Activated CD4-positive, alpha-beta T cell treated with anti-CD3 and anti-CD28 coated beads, Interleukin-2, amount 10 ng/mL, durations not matched to agents 7 days and 5 days (primary cell): ENCODE data around the gene DRC3. TPM values are rescaled to one million over a fixed set of nuclear protein-coding genes. Genes with fewer than 3 reads are reported as not detected.

Source experiments
- CTCF ChIA-PET: fragments of 350-600 bp; sonication (Branson Sonifier 250); formaldehyde crosslinking; loops from one replicate; lab custom pipeline; 2021; ENCODE audit warnings: antibody characterized with exemption; lab: Charles Lee
- POLR2A ChIA-PET: fragments of 350-600 bp; sonication (Branson Sonifier 250); formaldehyde crosslinking; loops from one replicate; lab custom pipeline; 2021; ENCODE audit warnings: antibody characterized with exemption; lab: Charles Lee
- DNase-seq: peaks from one replicate; pipeline ENCODE4 v3.0.0-alpha.2; 2020
- H3K27ac Mint-ChIP-seq: one replicate; pipeline ENCODE4 v1.8.0; 2021; ENCODE audit warnings: mild to moderate bottlenecking, moderate library complexity, mixed read lengths
- H3K27me3 Mint-ChIP-seq: one replicate; pipeline ENCODE4 v1.8.0; 2021; ENCODE audit warnings: mixed read lengths
- H3K36me3 Mint-ChIP-seq: one replicate; pipeline ENCODE4 v1.8.0; 2021; ENCODE audit warnings: low read depth, mixed read lengths
- H3K4me1 Mint-ChIP-seq: one replicate; pipeline ENCODE4 v1.8.0; 2021; ENCODE audit warnings: mixed read lengths
- H3K4me3 Mint-ChIP-seq: one replicate; pipeline ENCODE4 v1.8.0; 2021; ENCODE audit warnings: mild to moderate bottlenecking, moderate library complexity, mixed read lengths
- H3K9me3 Mint-ChIP-seq: one replicate; pipeline ENCODE4 v1.8.0; 2021; ENCODE audit warnings: mixed read lengths
- total RNA-seq, 2 experiments: library from RNA; stranded (reverse); gene quantifications; one replicate each; pipeline ENCODE4 v1.2.3, GENCODE V29; 2021

DRC3 gene
- total RNA-seq, 2 experiments from 2014 or later, result 0.06 TPM; not detected in 1

DNA sequence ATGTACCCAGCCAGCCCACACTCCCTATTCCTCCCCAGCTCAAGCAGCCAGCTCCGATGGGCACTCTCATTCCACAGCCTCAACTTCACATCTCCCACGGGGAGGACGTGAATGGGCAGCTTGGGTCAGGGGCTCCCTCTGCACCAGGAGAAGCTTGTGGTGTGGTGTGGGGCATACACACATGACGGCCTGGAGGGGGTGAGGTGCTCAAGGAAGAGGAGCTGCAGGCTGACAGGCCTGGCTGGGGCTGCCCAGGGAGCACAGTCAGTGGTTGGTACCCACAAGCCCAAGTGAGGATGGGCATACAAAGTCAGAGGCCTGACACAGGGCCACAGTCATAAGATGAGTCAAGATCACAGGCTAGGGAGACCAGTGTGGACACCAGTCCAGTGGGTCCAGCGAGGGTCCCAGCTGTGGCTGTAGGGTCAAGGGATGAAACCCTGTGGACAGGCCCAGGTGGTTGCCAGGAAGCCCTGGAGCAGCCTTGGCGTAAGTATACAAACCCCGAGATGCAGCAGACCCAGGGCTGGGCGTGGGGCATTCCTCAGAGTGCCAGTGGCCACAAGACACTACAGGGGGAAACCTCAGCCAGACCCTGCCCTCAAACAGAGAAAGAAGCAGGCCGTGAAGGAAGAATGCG is 4.4 kb downstream of the DRC3 start:
- ChIA-PET POLR2A (no interaction called here), CTCF (no interaction called here)
- no peaks in the 10 kb centered on the region for H3K9me3 Mint-ChIP-seq
- H3K4me1 Mint-ChIP-seq, result peaks cover 12% of the 10 kb centered on the region
- H3K4me3 Mint-ChIP-seq, result no peak overlapping the region
- no peaks in the 10 kb centered on the region for H3K27me3 Mint-ChIP-seq
- H3K27ac Mint-ChIP-seq, result no peak overlapping the region
- no peak for DNase-seq
- no peaks in the 10 kb centered on the region for H3K36me3 Mint-ChIP-seq

DNA sequence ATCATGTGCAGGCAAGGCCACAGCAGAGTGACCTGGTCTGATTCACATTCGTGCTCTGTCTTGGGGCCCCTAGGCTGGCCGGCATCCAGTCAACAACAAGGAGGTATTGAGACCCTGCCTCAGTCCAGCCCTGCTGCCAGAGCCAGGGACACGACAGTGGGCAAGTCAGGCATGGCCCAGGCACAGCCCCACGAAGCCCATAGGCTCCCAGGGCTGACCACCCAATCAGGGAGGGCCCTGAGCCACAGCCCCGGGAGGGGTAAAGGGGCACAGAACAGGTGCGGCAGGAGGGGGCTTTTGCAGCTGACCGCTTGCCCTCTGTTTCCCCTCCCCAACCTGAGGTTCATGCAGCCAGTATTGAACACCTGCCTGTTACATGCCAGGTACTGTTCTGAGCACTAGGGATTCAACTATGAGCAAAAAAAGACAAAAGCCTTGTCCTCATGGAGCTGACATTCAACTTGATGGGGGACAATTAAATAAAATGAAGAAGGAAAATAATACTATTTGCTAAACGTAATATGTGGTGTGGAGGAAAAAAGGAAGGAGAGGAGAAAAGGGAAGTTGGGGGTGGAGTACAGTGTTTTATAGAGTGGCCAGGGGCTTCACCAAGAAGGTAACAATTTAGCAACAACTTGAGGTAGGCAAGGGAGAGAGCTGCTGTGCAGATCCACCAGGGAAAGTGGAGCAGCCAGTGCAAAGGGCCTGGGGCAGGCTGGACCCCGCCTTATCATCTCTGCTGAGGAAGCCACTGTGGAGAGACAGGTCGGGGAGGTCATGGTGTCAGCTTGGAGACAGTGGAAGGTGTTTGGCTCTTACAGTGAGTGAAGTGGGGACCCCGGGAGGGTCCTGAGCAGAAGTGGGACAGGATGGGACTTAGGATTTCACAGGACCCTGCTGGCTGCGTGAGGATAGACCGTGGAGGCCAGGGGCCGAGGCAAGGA is 6.1 kb downstream of the DRC3 start:
- Mint-ChIP-seq H3K9me3 (no peaks in the 10 kb centered on the region), H3K4me1 (peaks cover 3% of the 10 kb centered on the region), H3K36me3 (no peaks in the 10 kb centered on the region), H3K4me3 (no peak overlapping the region), H3K27ac (no peak overlapping the region), H3K27me3 (no peaks in the 10 kb centered on the region)
- DNase-seq, result no peak
- ChIA-PET CTCF (no interaction called here), POLR2A (no interaction called here)

DNA sequence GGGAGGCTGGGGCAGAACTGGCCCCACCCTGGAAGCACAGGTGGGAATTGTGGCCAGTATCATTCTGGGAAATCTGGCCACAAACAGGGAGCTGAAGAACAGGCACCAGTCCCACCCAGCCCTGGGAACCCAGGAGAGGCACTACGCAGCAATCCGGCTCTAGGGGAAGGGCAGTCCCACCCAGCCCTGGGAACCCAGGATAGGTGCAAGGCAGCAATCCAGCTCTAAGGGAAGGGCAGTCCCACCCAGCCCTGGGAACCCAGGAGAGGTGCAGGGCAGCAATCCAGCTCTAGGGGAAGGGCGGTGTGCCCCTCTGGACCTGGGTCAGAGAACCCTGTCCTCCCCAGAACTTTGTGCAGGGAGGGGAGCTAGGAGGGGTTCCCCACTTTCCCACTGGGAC is 7.1 kb downstream of the DRC3 start:
- Mint-ChIP-seq H3K36me3 (no peaks in the 10 kb centered on the region), H3K9me3 (no peaks in the 10 kb centered on the region), H3K27me3 (no peaks in the 10 kb centered on the region), H3K4me1 (peaks cover 3% of the 10 kb centered on the region), H3K4me3 (no peak overlapping the region), H3K27ac (no peak overlapping the region)
- ChIA-PET POLR2A (no interaction called here), CTCF (interaction anchor here (1.3 kb wide), 1 partner anchor 10 kb away, joined by 5 read pairs; no protein-coding TSS in a partner anchor)
- DNase-seq, result no peak

DNA sequence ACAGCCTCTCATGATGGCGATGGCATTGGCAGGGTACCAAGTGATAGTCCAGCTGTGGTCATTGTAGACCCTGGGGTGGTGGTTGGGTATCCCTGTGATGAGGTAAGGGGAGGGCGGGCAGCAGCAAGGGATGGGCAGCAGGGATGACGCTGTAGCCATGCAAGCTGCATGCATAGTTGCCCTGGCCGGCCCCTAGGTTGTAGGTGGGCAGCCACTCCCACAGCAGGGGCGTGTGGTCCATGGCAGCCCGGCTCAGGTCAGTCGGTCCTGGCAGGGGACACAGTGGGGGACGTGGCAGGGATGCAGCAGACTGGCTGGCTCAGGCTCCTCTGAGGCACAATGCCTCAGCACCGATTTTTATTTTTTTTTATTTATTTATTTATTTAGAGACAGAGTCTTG is 8.7 kb downstream of the DRC3 start:
- Mint-ChIP-seq H3K4me3 (no peak overlapping the region), H3K27ac (no peak overlapping the region), H3K4me1 (no peaks in the 10 kb centered on the region), H3K27me3 (no peaks in the 10 kb centered on the region), H3K9me3 (no peaks in the 10 kb centered on the region), H3K36me3 (no peaks in the 10 kb centered on the region)
- CTCF ChIA-PET, result interaction anchor here (0.6 to 0.7 kb wide), 3 partner anchors 38 to 427 kb away, joined by 4 to 6 read pairs (median 5); no protein-coding TSS in a partner anchor
- POLR2A ChIA-PET, result no interaction called here
- DNase-seq, result no peak

DNA sequence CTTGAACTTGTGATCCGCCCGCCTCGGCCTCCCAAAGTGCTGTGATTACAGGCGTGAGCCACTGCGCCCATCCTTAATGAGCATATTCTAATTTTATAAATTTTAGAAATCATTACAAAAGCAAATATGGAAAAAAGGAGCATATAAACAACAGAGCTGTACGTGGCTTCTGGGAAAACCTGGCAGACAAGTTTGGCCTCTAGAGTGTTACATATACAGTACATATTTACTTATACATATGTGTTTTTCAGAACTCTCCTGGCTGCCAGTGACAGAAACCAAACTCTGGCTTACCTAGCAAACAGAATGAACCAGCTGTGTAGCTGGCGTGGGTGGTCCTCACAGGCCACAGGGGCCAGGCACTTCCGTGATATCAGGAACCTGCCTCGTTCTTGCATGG is 10.1 kb downstream of the DRC3 start:
- Mint-ChIP-seq H3K27ac (no peak overlapping the region), H3K4me1 (no peaks in the 10 kb centered on the region), H3K36me3 (no peaks in the 10 kb centered on the region), H3K27me3 (no peaks in the 10 kb centered on the region), H3K9me3 (no peaks in the 10 kb centered on the region), H3K4me3 (no peak overlapping the region)
- POLR2A ChIA-PET, result no interaction called here
- no peak for DNase-seq
- CTCF ChIA-PET, result no interaction called here

DNA sequence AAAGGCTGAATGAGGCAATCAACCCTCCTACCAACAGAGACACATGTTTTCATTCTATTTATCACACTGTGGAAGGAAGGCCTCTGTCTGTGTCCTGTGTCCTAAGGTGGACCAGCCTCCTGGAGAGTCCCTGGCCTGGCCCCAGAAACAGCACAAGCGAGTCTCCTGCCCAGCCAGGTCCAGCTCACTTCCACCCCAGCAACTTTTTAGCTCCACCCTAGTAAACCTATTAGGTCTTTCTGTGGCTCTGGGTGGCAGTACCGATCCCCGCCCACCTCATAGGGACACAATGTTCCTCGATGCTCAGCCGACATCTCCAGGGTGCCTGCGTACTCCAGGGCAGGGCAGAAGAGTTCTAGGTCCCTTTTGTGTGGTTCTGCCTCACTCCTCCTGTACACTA is 10.7 kb downstream of the DRC3 start:
- Mint-ChIP-seq H3K4me1 (no peaks in the 10 kb centered on the region), H3K4me3 (no peak overlapping the region), H3K36me3 (no peaks in the 10 kb centered on the region), H3K9me3 (no peaks in the 10 kb centered on the region), H3K27me3 (no peaks in the 10 kb centered on the region), H3K27ac (no peak overlapping the region)
- POLR2A ChIA-PET, result no interaction called here
- CTCF ChIA-PET, result no interaction called here
- DNase-seq, result no peak

DNA sequence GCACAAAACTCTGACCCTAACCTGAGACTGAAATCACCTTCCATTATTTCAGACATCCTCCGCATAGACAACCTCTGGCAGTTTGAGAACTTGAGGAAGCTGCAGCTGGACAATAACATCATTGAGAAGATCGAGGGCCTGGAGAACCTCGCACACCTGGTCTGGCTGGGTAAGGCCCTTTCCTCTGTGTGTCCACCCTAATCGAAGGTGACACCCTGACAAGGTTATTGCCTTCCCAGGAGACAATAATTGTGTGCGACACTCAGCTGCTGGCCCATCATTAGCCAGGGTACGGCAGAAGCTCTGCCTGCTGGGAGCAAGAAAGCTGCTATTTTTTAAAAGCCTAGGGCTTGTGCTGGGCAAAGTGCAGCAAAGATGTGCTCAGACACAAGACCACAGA is 11.1 kb downstream of the DRC3 start:
- H3K4me3 Mint-ChIP-seq, result no peak overlapping the region
- H3K27me3 Mint-ChIP-seq, result no peaks in the 10 kb centered on the region
- DNase-seq, result no peak
- H3K36me3 Mint-ChIP-seq, result no peaks in the 10 kb centered on the region
- no peaks in the 10 kb centered on the region for H3K4me1 Mint-ChIP-seq
- CTCF ChIA-PET, result no interaction called here
- H3K27ac Mint-ChIP-seq, result no peak overlapping the region
- H3K9me3 Mint-ChIP-seq, result no peaks in the 10 kb centered on the region
- POLR2A ChIA-PET, result no interaction called here

DNA sequence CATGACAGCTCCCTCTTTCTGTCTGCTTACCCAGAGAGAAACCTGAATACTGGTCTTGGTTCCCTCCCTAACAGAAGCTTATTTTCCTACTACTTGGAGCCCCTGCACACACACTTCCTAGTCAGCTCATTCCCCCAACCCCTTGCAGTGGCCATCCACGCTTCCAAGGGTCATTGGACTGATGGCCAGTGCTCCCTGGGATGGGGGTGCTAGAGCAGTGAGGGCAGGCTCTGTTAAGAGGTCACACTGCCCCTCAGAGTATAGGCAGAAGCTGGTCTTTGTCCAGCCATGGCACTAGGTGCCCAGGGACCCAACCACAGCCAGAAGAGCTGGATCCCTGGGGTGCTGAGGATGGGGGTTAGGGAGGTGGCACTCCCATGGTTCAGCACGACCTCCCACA is 12.5 kb downstream of the DRC3 start:
- Mint-ChIP-seq H3K27ac (no peak overlapping the region), H3K36me3 (no peaks in the 10 kb centered on the region), H3K4me1 (no peaks in the 10 kb centered on the region), H3K4me3 (no peak overlapping the region), H3K27me3 (no peaks in the 10 kb centered on the region), H3K9me3 (no peaks in the 10 kb centered on the region)
- no peak for DNase-seq
- ChIA-PET CTCF (interaction anchor here (0.6 to 1.9 kb wide), 7 partner anchors 10 to 48 kb away, joined by 3 to 8 read pairs (median 4); no protein-coding TSS in a partner anchor), POLR2A (no interaction called here)

DNA sequence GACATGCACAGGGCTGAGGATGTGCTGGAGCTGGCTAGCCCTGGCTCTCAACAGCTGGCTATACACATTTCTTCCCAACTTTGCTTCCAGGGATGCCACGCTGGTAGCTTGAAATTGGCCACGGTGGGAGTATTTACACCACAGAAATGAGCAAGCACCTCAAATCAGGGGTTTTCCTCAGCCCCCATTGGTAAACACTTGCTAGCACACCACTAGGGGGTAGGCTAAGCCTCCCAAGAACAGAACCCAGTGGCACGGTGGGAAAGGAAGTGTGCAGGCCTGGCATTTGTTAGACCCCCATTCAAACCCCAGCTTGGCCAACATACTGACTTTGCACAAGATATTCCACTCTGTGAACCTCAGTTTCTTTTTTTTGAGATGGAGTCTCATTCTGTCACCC is 12.9 kb downstream of the DRC3 start:
- Mint-ChIP-seq H3K4me1 (no peaks in the 10 kb centered on the region), H3K4me3 (no peak overlapping the region), H3K27me3 (no peaks in the 10 kb centered on the region), H3K27ac (no peak overlapping the region), H3K9me3 (no peaks in the 10 kb centered on the region), H3K36me3 (no peaks in the 10 kb centered on the region)
- DNase-seq, result no peak
- POLR2A ChIA-PET, result no interaction called here
- CTCF ChIA-PET, result interaction anchor here (0.6 to 1.9 kb wide), 5 partner anchors 10 to 48 kb away, joined by 3 to 8 read pairs (median 3); no protein-coding TSS in a partner anchor

DNA sequence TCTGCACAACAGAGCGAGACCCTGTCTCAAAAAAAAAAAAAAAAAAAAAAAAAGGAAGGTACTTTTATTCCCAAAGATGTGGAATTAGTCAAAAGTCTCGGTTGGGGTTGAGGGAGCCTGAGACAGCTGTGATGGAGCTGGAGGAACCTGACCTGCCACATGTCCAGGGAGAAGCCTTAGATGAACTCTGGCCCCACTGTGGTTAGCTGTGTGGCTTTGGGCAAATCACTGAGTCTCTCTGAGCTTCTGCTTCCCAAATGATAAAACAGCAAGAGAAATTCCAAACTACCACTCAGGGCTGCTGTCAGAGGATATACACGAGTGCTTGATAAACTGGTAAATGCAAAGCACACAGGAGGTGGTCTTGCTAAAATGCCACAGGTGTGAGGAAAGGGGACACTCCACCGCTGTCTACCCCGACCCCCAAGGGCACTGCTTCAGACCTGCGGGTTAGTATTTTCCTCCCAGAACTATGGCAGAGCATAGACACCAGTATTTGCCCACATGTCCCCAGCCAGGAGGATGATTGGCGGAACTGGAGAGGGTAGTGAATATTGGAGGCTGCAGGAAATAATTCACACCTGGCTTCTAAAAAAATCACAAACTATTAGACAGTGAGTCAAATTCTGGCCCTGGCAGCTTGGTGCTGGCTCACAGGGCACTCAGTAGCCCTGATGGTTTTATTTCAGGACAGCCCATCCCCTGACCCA is 14.7 kb downstream of the DRC3 start:
- no peak overlapping the region for H3K4me3 Mint-ChIP-seq
- no peak overlapping the region for H3K27ac Mint-ChIP-seq
- POLR2A ChIA-PET, result no interaction called here
- no peaks in the 10 kb centered on the region for H3K27me3 Mint-ChIP-seq
- H3K36me3 Mint-ChIP-seq, result no peaks in the 10 kb centered on the region
- CTCF ChIA-PET, result no interaction called here
- no peaks in the 10 kb centered on the region for H3K9me3 Mint-ChIP-seq
- H3K4me1 Mint-ChIP-seq, result no peaks in the 10 kb centered on the region
- DNase-seq, result no peak

DNA sequence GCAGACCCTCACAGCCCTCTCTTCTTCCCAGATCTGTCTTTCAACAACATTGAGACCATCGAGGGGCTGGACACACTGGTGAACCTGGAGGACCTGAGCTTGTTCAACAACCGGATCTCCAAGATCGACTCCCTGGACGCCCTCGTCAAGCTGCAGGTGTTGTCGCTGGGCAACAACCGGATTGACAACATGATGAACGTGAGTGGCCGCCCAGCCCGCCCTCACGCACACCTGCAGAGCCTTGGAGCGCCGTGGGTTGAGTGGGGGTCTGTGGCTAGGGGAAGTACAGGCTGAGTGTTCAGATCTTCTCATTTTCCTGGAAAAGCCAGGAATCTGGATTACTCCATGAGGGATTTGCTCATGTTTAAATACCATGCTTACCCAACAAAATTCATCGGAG is 15.2 kb downstream of the DRC3 start:
- Mint-ChIP-seq H3K4me1 (no peaks in the 10 kb centered on the region), H3K36me3 (no peaks in the 10 kb centered on the region), H3K9me3 (no peaks in the 10 kb centered on the region), H3K4me3 (no peak overlapping the region), H3K27me3 (no peaks in the 10 kb centered on the region), H3K27ac (no peak overlapping the region)
- ChIA-PET POLR2A (no interaction called here), CTCF (no interaction called here)
- no peak for DNase-seq

DNA sequence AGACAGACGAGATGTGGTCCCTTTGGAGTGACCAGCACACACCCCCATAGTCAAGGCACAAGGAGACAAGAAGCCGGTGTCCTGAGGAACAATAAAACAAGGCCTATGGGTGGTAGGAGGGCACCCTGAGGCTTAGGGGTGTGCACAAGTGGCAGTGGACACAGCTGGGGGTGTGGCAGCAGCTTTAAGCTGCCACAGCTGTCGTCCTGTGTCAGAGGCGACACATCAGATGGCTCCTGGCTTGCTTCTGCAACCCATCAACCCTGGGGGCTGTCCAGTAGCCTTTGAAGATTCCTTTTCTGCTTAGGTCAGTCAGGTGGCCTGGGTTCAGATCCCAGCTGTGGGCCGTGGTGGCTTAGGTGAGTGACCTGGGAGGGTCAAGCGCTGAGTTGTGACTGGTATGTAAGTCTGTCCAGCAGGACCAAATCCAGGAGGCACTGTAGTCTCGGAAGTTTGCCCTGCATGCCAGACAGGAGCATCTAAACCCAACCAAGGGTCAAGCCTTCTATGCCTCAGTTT is 15.8 kb downstream of the DRC3 start:
- no peak for DNase-seq
- Mint-ChIP-seq H3K4me1 (no peaks in the 10 kb centered on the region), H3K9me3 (no peaks in the 10 kb centered on the region), H3K4me3 (no peak overlapping the region), H3K27me3 (no peaks in the 10 kb centered on the region), H3K27ac (no peak overlapping the region), H3K36me3 (no peaks in the 10 kb centered on the region)
- ChIA-PET POLR2A (no interaction called here), CTCF (interaction anchor here (1.3 kb wide), 1 partner anchor 45 kb away, joined by 3 read pairs; no protein-coding TSS in a partner anchor)
